Head of caudate nucleus (tissue), 42 donors: Measurements from ENCODE around the gene B3GAT3.
"Not testable (repeated sequence)": the region's sequence is repeated elsewhere in the genome, so short reads cannot be mapped to it uniquely, and the experiment has no call there.

Experiments
- DNase-seq, 42 donors: peaks; one replicate each; pipeline versions ENCODE4 v3.0.0 to v3.0.0-alpha.2; 2020 to 2021; ENCODE audit warnings: mixed read lengths in 7 of 42
- intact Hi-C: fragments of 100-400 bp; cut with DNase I; formaldehyde crosslinking; loops from one replicate; pipeline ENCODE4 v1.15.0; 2022

The B3GAT3 gene

GRCh38 chr11:62591448-62592145, 30.2 kb downstream of the B3GAT3 start, which contains the start of gene TUT1:
Gene TUT1, minus strand, starts transcription at chr11:62591523. Its CDS starts 38 bp downstream, at chr11:62591485.
- DNase-seq = peak; percentile 90 to 99 (median 97)
- intact Hi-C loops = loop anchor here (5.0 to 10.0 kb wide), 2 partner anchors 86 to 243 kb away; partner anchors contain the start of genes STX5, TEX54, UBXN1 and WDR74

- intact Hi-C loops = no loop called here
- peak in 30 of 42 donors; percentile 26 to 80 (median 50) for DNase-seq
These were observed 32.7 kb downstream of the B3GAT3 start for GRCh38 chr11:62588966-62589637.

- DNase-seq, intact Hi-C loops: not testable (repeated sequence)
These were observed 36.4 kb downstream of the B3GAT3 start for GRCh38 chr11:62585356-62585755.

- intact Hi-C loops, DNase-seq: not testable (repeated sequence)
These were observed 40.1 kb downstream of the B3GAT3 start for GRCh38 chr11:62581735-62582134.

GRCh38 chr11:62580959-62581715, 40.6 kb downstream of the B3GAT3 start:
- intact Hi-C loops = no loop called here

GRCh38 chr11:62579252-62579651, 42.5 kb downstream of the B3GAT3 start:
- intact Hi-C loops = no loop called here
- peak in 1 of 42 donors; percentile 43 for DNase-seq

More at GRCh38 chr11:62580959-62581715, 40.6 kb downstream of the B3GAT3 start:
- DNase-seq = no peak

GRCh38 chr11:62578541-62578940, 43.2 kb downstream of the B3GAT3 start:
- intact Hi-C loops = no loop called here
- DNase-seq = no peak

- DNase-seq = no peak
- intact Hi-C loops = no loop called here
These were observed 44.6 kb downstream of the B3GAT3 start for GRCh38 chr11:62577046-62577714.

GRCh38 chr11:62575837-62576236, 45.9 kb downstream of the B3GAT3 start:
- no peak for DNase-seq
- intact Hi-C loops = no loop called here

- intact Hi-C loops = no loop called here
- peak in 1 of 42 donors; percentile 47 for DNase-seq
These were observed 46.6 kb downstream of the B3GAT3 start for GRCh38 chr11:62575156-62575555.

GRCh38 chr11:62574363-62575071, 47.3 kb downstream of the B3GAT3 start:
- peak; percentile 47 to 93 (median 80) for DNase-seq
- intact Hi-C loops = no loop called here

GRCh38 chr11:62573592-62574362, 48.0 kb downstream of the B3GAT3 start, which contains the start of gene EEF1G:
Gene EEF1G, minus strand, starts transcription at chr11:62573891. Its CDS starts 49 bp downstream, at chr11:62573842.
- intact Hi-C loops = no loop called here
- peak; percentile 96 to 99 (median 98) for DNase-seq

GRCh38 chr11:62573006-62573591, 48.7 kb downstream of the B3GAT3 start:
- intact Hi-C loops = no loop called here
- DNase-seq = peak in 15 of 42 donors; percentile 16 to 62 (median 45)

- intact Hi-C loops = no loop called here
These were observed 49.4 kb downstream of the B3GAT3 start for GRCh38 chr11:62572431-62572830.

GRCh38 chr11:62571493-62571892, 50.3 kb downstream of the B3GAT3 start:
- DNase-seq, intact Hi-C loops: not testable (repeated sequence)

More at GRCh38 chr11:62572431-62572830, 49.4 kb downstream of the B3GAT3 start:
- no peak for DNase-seq

- DNase-seq, intact Hi-C loops: not testable (repeated sequence)
These were observed 50.9 kb downstream of the B3GAT3 start for GRCh38 chr11:62570903-62571302.

- intact Hi-C loops = no loop called here
- DNase-seq = no peak
These were observed 52.2 kb downstream of the B3GAT3 start for GRCh38 chr11:62569611-62570010.
